Activated naive CD4-positive, alpha-beta T cell treated with Interleukin-2 at 50 U/mL for 16 hours (primary cell): ENCODE results near the gene SPATS2.
"Not testable (repeated sequence)": the region's sequence is repeated elsewhere in the genome, so short reads cannot be mapped to it uniquely, and the experiment has no call there.

Experiments
- DNase-seq: peaks from one replicate; pipeline ENCODE4 v3.0.0-alpha.2; 2020

The SPATS2 gene

DNA sequence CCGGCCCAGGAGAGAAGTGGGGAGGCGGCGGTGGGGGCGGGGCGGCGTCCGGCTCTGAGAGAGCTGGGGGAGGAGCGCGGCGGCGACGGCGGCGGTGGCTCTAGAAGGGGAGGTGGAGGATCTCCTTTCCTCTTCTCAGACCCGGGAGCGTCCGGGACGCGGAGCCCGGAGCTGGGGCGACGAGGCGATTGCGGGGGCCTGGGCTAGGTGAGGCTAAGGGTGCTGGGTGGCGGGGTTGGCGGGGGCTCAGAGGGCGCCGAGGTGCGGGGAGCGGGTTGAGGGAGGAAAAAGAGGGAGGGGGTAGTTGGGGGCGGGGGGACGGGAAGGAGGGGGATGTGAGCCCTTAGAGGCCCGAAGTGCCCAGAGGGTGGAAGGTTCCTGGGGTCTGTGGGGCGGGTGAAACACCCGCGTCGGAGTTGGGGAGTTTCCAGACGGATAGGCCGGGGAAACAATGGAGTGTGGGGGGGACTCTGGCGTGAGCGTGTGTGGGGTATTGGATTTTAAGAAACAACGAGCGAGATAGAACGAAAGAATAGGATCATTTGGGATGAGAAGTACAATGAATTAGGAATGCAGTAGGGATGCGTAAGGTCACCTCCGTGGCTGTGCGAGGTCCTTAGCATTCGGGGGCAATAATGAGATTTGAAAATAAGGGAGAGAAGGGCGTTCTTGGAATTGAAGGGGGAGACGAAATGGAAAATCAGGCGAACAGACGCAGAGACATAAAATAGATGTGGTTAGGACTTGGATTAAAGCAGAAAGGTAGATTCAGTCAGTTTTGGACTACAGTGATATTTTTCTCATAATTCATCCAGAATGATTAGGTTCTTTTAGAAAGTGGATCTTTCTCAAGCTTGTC is at the start of gene SPATS2:
TSS of gene SPATS2 (plus strand) at position 82 of the 859 bp plus-strand sequence. CDS start 93,551 bp downstream, outside the sequence.
- no peak for DNase-seq

DNA sequence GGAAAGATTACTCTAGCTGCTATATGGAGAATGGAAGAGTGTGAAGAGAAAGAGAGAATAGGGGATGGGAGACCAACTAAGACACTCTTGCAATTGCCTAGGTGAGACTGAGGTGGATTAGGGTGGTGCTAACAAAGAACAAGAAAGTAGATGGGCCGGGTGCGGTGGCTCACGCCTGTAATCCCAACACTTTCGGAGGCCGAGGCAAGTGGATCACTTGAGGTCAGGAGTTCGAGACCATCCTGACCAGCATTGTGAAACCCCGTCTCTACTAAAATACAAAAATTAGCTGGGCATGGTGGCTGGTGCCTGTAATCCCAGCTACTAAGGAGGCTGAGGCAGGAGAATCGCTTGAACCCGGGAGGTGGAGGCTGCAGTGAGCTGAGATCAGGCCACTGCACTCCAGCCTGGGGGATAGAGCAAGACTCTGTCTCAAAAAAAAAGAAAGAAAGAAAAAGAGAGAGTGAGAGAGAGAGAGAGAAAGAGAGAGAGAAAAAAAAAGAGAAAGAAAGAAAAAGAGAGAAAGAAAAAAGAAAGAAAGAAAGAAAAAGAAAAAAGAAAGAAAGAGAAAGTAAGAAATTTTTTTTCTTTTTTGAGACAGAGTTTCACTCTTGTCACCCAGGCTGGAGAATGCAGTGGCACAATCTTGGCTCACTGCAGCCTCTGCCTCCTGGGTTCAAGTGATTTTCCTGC is 46.7 kb upstream of the SPATS2 start:
- not testable (repeated sequence) for DNase-seq

DNA sequence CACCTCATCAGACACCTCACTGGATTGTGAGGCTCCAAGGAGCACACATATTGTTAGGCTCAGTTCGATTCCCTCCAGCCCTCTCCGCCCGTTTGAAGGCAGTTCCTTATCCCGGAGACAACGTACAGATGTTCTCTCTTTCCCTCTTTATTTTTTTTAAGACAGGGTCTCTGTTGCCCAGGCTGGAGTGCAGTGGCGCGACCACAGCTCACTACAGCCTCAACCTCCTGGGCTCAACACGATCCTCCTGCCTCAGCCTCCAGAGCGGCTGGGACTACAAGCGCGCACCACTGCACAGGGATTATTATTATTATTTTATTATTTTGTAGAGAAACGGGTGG is 44.9 kb upstream of the SPATS2 start:
- DNase-seq = no peak

DNA sequence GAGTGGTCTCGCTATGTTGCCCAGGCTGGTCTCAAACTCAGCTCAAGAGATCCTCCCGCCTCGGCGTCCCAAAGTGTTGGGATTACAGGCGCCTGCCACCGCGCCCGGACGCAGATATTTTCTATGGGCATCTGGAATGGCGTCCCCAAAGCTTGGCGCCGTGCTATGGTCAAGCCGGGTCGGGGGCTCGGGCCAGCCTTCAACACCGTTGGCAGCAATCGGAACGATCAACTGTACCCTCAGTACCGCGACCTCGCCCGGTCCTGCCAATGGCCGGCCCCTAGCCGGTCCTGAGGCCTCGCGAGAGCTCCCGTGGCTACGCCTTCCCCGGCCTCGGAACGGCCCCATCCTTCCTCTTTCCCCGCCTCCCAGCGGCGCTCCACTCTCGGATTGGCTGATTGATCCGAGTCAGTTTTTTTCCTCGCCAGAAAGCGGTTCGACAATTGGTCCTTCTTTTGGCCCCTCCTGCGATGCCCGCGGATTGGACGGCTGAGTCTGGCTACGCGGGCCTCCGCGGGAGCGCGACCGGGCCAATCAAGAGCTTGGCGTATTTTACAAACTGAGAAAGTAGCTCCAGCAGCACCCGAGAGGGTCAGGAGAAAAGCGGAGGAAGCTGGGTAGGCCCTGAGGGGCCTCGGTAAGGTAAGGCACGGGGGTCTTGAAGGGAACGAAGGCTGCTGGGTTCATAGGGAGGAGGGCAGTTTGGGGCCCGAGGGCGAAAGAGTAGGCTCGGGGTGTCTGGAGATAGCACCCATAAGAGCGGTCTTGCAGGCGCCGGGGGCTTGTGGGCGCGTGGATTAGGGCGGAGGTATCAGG is 44.3 kb upstream of the SPATS2 start, which contains the start of gene TROAP:
TSS of gene TROAP (plus strand) at position 548 of the 816 bp plus-strand sequence. CDS start 354 bp downstream, outside the sequence.
- DNase-seq = peak; percentile 97

DNA sequence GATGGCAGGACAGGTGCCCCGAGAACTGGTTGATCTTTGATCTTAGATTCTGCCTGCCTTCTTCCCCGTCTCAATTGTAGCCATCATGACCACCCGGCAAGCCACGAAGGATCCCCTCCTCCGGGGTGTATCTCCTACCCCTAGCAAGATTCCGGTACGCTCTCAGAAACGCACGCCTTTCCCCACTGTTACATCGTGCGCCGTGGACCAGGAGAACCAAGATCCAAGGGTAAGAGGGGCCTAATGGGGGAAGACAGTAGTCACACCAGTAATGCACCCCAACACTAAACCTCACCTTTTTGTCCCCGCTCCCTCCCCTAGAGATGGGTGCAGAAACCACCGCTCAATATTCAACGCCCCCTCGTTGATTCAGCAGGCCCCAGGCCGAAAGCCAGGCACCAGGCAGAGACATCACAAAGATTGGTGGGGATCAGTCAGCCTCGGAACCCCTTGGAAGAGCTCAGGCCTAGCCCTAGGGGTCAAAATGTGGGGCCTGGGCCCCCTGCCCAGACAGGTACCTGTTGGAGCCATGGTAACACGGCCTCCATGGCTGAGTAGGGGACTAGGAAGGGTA is 43.7 kb upstream of the SPATS2 start:
- DNase-seq = no peak

DNA sequence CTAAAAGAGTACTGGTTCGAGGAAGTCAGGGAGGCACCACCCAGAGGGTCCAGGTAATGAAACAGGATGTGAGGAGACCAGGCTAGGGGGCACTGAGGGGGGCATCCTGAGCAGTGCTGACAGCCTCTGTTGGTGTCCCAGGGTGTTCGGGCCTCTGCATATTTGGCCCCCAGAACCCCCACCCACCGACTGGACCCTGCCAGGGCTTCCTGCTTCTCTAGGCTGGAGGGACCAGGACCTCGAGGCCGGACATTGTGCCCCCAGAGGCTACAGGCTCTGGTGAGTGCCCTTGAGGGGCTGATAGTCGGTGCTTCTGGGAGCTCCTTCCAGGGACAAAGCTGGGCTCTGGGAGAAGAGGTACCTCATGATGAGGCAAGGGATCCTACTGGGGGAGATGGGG is 41.7 kb upstream of the SPATS2 start:
- no peak for DNase-seq

DNA sequence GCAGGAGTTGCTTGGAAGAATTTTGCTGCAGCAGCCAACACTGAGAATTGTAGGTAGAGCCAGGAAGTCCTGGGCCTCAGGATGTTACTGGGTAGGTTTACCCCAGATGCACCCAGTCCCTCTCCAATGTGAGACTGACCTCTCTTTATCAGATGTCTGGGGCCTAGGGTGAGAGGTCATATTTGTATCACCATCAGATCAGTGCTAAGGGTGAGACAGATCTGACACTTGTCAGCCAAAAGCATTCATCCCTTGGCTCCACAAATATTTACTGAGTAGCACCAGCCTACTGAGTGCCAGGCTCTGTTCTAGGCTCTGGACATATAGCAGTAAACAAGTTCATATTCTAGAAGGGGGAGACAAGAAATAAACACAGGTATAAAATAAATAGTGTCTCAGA is 39.9 kb upstream of the SPATS2 start:
- DNase-seq = no peak

DNA sequence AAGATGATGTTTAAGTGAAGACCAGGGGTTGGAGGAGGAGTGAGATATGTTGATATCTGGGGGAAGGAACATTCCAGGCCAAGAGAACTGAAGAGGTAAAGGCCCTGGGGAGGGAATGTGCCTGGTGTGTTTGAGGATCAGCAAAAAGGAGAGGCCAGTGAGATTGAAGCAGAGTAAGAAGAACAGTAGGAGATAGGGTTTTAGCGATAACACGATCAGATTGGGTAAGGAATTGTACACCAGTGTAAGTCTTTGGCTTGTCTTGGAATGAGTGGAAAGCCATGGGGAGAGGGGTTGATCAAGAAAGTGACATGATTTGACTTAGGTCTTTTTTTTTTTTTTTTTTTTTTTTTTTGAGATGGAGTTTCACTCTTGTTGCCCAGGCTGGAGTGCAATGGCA is 39.4 kb upstream of the SPATS2 start:
- no peak for DNase-seq

DNA sequence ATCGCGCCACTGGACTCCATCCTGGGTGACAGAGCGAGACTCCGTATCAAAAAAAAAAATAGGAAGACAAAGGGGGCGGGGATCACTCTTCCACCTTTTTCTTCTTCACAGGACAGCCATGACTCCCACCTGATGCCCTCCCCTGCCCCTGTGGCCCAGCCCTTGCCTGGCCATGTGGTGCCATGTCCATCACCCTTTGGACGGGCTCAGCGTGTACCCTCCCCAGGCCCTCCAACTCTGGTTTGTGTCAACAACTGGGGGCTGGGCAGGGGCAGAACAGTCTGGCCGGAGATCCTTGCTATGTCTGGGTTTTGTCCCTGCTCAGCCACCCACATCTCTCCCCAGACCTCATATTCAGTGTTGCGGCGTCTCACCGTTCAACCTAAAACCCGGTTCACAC is 38.4 kb upstream of the SPATS2 start:
- DNase-seq = no peak

DNA sequence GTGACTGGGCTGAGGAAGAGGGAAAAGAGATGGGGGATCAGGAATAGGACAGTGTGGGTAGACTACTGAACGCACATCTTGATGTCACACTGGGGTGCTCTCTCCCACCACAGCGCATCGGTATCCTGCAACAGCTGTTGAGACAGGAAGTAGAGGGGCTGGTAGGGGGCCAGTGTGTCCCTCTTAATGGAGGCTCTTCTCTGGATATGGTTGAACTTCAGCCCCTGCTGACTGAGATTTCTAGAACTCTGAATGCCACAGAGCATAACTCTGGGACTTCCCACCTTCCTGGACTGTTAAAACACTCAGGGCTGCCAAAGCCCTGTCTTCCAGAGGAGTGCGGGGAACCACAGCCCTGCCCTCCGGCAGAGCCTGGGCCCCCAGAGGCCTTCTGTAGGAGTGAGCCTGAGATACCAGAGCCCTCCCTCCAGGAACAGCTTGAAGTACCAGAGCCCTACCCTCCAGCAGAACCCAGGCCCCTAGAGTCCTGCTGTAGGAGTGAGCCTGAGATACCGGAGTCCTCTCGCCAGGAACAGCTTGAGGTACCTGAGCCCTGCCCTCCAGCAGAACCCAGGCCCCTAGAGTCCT is 37.1 kb upstream of the SPATS2 start:
- no peak for DNase-seq

DNA sequence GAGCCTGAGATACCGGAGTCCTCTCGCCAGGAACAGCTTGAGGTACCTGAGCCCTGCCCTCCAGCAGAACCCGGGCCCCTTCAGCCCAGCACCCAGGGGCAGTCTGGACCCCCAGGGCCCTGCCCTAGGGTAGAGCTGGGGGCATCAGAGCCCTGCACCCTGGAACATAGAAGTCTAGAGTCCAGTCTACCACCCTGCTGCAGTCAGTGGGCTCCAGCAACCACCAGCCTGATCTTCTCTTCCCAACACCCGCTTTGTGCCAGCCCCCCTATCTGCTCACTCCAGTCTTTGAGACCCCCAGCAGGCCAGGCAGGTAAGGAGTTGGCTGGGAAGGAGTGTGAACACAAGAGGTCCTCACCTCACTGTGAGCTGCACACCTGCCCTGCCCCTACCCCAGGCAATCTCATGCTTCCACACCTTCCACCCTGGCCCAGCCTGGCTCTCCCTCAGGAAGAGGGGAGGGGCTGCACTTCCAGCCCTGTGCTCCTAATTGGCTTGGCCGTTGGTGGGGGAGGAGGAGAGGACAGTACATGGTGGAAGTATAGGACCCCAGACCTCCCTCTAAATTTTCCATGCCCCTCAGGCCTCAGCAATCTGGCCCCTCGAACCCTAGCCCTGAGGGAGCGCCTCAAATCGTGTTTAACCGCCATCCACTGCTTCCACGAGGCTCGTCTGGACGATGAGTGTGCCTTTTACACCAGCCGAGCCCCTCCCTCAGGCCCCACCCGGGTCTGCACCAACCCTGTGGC is 36.5 kb upstream of the SPATS2 start:
- no peak for DNase-seq

DNA sequence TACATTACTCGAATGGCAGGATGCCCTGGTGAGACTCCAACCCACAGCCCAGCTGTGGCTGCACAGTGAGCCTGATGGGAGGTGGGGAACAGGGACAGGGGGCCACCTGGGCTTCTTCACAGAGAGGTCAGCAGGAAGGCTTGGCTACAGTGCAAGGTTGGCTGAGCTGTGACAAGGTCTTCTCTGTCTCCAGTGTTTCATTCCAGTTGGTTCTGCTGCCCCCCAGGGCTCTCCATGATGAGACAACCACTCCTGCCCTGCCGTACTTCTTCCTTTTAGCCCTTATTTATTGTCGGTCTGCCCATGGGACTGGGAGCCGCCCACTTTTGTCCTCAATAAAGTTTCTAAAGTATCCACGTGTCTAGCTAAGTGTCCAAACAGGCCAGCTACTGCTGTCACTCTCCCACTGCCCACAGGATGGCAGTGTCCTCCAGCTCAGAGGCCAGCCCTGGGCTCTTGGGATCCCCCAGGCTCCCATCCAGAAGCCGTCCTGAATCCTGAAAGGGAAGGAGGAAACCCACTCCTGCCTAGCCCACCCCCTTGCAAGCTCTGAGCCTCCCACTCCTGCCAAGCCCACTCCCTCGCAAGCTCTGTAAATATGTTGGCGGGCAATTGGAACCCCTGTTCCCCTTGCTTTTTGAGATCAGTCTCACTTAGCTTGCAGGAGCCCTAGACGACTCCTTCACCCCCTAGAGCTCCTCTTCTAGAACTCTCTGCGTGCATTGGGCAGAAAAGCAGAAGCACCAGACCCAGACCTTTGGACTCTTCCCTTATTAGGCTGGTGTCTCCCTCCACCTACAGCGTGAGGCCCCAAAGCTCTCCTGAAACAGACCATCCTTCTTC is 35.7 kb upstream of the SPATS2 start:
- no peak for DNase-seq

DNA sequence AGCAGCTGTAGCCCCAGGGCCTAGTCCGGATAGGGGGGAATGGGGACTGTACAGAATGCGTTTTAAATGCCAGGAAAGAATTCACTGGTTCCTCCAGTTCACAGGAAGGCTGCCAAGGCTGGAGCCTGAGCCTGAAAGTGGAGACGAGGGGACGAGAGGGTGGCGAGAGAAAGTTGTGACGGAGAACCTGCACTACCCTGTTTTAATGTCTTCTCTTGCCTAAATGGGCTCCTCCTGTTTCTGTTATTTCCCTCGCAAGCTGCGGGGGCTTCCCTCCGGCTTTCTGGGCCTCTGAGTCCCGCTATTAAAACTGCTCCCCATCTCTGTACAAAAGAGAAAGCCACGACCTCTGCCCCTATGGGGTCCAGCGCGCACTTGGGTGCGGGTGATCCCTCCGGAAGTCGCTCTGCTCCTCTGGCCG is 34.8 kb upstream of the SPATS2 start:
- no peak for DNase-seq

DNA sequence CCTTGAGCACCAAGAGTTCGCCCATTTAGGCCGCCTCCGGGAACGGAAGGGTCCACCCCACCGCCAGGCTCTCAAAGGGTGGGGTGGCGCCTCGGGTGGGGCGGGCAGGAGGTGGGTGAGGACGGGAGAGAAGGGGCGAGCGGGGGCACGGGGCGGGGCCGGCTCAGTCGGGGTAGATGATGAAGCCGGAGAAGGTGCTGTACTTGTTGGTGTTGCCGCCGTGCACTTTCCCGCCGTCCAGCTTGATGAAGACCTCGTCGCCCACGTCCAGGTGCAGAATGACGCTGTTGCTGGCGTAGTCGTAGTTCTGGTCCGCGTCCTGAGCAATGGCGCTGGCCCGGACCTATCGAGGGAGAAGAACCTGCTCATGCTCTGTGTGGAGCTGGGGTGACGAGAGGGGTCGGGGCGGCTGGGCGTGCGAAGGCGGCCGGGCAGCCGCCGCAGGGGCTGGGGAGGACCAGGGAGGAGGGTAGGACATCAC is 34.3 kb upstream of the SPATS2 start:
- no peak for DNase-seq

DNA sequence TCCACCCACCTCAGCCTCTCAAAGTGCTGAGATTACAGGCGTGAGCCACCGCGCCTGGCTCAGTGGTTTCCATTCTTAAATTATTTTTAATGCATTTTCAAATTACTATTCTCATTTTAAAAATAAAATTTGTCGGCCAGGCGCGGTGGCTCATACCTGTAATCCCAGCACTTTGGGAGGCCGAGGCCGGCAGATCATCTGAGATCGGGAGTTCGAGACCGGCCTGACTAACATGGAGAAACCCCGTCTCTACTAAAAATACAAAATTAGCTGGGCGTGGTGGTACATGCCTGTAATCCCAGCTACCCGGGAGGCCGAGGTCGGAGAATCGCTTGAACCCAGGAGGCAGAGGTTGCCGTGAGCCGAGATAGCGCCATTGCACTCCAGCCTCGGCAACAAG is 33.5 kb upstream of the SPATS2 start:
- not testable (repeated sequence) for DNase-seq

DNA sequence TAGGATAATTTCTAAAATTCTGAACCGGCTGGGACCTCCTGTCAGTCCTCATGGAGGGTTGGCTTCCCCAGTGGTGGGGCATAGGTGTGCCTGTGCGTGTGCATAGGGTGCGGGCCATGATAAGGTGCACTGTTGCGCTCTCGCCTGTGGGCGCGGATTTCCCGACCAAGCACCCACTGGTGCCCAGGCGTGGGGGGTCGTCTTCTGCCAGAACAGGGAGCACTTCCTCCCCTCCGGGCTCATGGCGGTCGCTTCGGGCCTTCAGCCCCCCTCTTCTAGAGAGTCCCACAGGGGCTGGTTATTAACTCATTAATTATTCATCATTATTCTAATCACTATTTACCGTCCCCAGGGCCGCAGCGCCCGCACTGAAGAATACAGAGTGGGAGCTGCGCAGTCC is 33.0 kb upstream of the SPATS2 start:
- DNase-seq = no peak

DNA sequence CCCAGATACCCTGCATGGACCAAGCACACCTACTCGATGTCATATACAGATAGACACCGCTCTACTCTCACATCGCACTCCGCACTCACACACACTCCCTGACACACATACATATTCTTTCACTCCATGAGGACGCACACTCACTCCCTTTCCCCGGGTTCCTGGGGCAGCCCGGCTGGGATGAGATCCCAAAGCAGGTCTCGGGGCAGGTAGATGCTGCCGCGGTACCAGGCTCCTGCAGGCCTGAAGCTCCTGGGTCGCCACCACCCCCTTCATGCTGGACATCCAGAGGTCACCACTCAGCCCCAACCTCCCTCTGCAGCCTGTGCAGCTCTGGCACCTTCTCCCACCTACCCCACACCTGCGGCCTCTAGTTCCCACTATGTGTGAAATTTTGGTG is 32.6 kb upstream of the SPATS2 start:
- DNase-seq = no peak

DNA sequence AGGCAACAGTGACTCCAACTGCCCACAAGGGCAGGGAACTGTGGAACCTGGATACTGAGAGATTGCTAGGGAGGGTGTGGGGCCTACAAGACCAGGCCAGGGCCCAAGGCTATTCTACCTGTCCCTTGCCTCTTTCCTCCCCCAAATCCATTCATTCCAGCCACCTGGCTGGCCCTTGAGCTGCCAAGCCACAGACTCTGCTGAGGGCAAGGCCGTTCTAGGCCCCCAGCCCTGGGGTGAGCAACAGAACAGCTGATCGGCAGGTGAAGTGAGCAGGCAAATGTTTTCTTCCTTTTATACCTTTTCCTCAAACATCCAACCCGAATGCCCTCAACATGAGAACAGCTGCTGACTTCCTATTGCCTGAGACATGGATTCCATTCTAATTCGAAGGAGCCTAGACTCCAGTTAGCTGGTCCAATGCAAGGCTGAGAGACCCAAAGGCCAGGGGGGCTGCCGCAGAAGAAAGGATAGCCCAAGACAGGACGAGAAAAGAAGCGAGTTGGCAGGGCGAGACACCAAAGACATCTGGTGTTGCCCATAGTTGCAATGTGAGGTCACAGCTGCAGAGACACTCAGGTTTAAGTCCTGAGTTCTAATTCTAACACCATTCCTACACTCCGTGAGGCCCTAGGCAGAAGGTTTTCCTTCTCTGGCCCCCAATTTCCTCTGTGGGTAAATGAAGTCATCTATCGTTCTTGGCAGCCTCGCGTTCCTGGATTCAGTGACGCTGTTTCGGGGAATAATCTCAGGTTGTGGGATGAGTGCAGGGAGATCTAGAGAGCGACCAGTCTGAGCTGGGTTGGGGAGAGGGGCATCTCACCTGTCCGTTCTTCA is 31.9 kb upstream of the SPATS2 start:
- no peak for DNase-seq

DNA sequence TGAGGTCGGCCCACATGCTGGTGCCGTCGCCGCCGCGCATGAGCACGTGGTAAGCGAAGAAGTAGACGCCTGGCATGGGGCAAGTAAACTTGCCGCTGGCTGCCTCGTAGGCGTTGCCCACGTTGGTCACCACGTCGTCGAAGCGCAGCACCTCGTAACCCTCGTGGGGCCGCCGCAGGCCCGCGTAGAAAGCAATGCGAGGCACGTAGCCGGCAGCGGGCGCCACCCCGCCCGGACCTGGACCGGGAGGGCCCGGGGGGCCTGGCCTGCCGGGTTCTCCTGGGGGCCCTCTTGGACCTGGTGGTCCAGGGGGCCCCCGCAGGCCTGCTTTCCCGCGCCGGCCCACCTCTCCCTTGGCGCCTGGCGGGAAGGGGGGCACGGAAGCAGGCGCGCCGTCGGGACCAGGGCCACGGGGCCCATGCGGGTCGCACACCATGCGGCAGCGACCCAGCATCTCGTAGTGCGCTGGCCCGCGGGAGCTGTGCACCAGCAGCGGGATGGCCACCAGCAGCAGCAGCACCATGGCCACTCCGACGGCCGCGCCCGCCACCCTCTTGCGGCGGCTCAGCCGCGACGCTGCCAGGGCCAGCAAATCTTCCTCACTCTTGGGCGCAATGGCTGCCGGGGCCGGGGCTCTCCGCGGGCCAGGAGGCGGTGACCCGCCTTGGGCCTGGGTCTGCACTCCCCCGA is 31.2 kb upstream of the SPATS2 start:
- DNase-seq = no peak
